DMS53 (cell line): Measurements from ENCODE around the gene ORC6.

Source experiments
- DNase-seq: peaks from one replicate; lab custom pipeline; 2025; lab: John Stamatoyannopoulos, UW

Gene ORC6

GRCh38 chr16:46731691-46732555 lies 42.5 kb downstream of the ORC6 start:
- no peak for DNase-seq

GRCh38 chr16:46732561-46732960 lies 43.1 kb downstream of the ORC6 start:
- DNase-seq: no peak

GRCh38 chr16:46733319-46733830 lies 43.9 kb downstream of the ORC6 start:
- no peak for DNase-seq

- no peak for DNase-seq
These were observed 47.2 kb downstream of the ORC6 start for GRCh38 chr16:46736695-46737094.

GRCh38 chr16:46737621-46738214 lies 48.3 kb downstream of the ORC6 start:
- DNase-seq: no peak

- no peak for DNase-seq
These were observed 50.5 kb downstream of the ORC6 start for GRCh38 chr16:46739934-46740333.

GRCh38 chr16:46743232-46743719 lies 53.8 kb downstream of the ORC6 start:
- DNase-seq: peak; percentile 23

- peak; percentile 36 for DNase-seq
These were observed 56.2 kb downstream of the ORC6 start for GRCh38 chr16:46745617-46746016.

- DNase-seq: no peak
These were observed 57.6 kb downstream of the ORC6 start for GRCh38 chr16:46746821-46747776.
